ENCODE results near the gene USH1G.

- TF ChIP-seq CTCF (IDR thresholded peaks at IDR 0.05) (no peak), POLR2A (IDR thresholded peaks at IDR 0.05) (no peak)
Measured at GRCh38 chr17:74893936-74894671, 29.0 kb downstream of the USH1G start.

All from adrenal gland (tissue), 5 donors.